Natural killer cell treated with Interleukin-12 subunit alpha and Interleukin-12 subunit beta and Interleukin-15 and Interleukin-18, amount 100 ng/mL, for 72 hours (primary cell): ENCODE measurements around the gene SNX15. TPM values are rescaled to one million over a fixed set of nuclear protein-coding genes. Genes with fewer than 3 reads are reported as not detected.
A peak's percentile ranks its signal among the peaks of the same experiment; 100 is the strongest.
"Not testable (repeated sequence)": the region's sequence is repeated elsewhere in the genome, so short reads cannot be mapped to it uniquely, and the experiment has no call there.

Experiments used
- ATAC-seq, 2 donors: fragments of 150-1000 bp; cut with Tn5 transposase in 1 of 2; sonication (Bioruptor Pico), chemical (Tn5 transposase) in 1 of 2; 2 replicates each; pipeline ENCODE4 v1.10.0; 2021
- DNase-seq: peaks from one replicate; pipeline ENCODE4 v3.0.0; 2022; ENCODE audit warnings: low spot score
- H3K27ac Mint-ChIP-seq, 2 donors: 1 replicate in 1 of 2; 2 replicates in 1 of 2; pipeline ENCODE4 v1.8.0; 2022; ENCODE audit warnings: mixed read lengths in 2 of 2, mild to moderate bottlenecking in 1 of 2, moderate library complexity in 1 of 2
- H3K27me3 Mint-ChIP-seq, 2 donors: 1 replicate in 1 of 2; 2 replicates in 1 of 2; pipeline ENCODE4 v1.8.0; 2022; ENCODE audit warnings: mixed read lengths in 2 of 2
- H3K36me3 Mint-ChIP-seq: one replicate; pipeline ENCODE4 v1.8.0; 2022; ENCODE audit warnings: mixed read lengths
- H3K4me1 Mint-ChIP-seq, 2 donors: 1 replicate in 1 of 2; 2 replicates in 1 of 2; pipeline ENCODE4 v1.8.0; 2022; ENCODE audit warnings: low read depth in 2 of 2, mixed read lengths in 2 of 2, mild to moderate bottlenecking in 1 of 2
- H3K4me3 Mint-ChIP-seq: one replicate; pipeline ENCODE4 v1.8.0; 2022; ENCODE audit warnings: mixed read lengths
- H3K9me3 Mint-ChIP-seq: 2 replicates; pipeline ENCODE4 v1.8.0; 2022; ENCODE audit warnings: mixed read lengths
- total RNA-seq, 2 donors: library from RNA; stranded (reverse); gene quantifications; one replicate each; pipeline ENCODE4 v1.2.3, GENCODE V29; 2022

SNX15 gene
- total RNA-seq, 2 donors from 2014 or later: 14.1 to 28.2 TPM

GRCh38 chr11:65003282-65003681 is 24.0 kb upstream of the SNX15 start:
- no peaks in the 10 kb centered on the region for H3K36me3 Mint-ChIP-seq
- no peak for DNase-seq
- no peaks in the 10 kb centered on the region for H3K9me3 Mint-ChIP-seq
- H3K27me3 Mint-ChIP-seq: no peaks in the 10 kb centered on the region
- no peak overlapping the region for H3K27ac Mint-ChIP-seq
- peaks cover 4 to 7% of the 10 kb centered on the region in 2 donors for H3K4me1 Mint-ChIP-seq
- ATAC-seq: no peak
- H3K4me3 Mint-ChIP-seq: no peak overlapping the region

GRCh38 chr11:65003968-65004367 is 23.3 kb upstream of the SNX15 start:
- not testable (repeated sequence) for H3K9me3 Mint-ChIP-seq, DNase-seq, H3K27ac Mint-ChIP-seq, H3K4me1 Mint-ChIP-seq, H3K27me3 Mint-ChIP-seq, ATAC-seq, H3K4me3 Mint-ChIP-seq, H3K36me3 Mint-ChIP-seq

DNA sequence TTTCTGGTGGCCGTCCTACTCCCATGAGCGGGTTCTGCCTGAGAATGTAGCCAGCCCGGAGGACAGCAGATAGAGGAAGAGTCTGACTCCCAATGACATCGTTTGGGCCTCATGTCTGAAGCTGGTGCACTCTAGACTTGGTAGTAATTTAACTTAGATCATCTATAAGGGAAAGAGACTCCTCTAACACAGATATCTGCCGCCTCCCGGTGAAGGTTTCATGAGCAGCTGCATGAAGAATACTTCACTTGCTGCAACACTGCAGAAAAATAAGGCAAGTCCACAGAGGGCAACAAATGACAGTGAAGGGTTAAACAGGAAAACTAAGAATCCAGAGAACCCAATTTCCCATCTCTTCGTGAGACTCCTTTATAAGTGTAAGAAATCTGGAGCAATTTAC is 19.2 kb upstream of the SNX15 start:
- Mint-ChIP-seq H3K27ac (no peak overlapping the region), H3K36me3 (no peaks in the 10 kb centered on the region), H3K27me3 (no peaks in the 10 kb centered on the region)

DNA sequence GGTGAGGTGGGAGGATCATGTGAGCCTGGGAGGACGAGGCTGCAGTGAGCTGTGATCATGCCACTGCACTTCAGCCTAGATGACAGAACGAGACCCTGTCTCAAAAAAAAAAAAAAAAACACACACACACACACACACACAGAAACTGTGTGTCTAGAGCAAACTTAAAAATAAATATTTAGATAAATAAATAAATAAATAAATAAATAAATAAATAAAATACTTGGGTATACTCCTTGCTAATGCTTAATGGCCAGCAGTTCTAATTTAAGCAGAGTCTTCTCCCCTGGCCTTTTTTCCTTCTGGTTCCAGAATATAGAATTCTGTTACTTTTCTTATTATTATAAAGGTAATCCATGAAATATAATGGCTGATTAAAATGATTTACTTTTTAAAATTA is 18.4 kb upstream of the SNX15 start:
- Mint-ChIP-seq H3K4me1 (peaks cover 7 to 9% of the 10 kb centered on the region in 2 donors), H3K9me3 (no peaks in the 10 kb centered on the region), H3K4me3 (no peak overlapping the region), H3K36me3 (no peaks in the 10 kb centered on the region), H3K27ac (no peak overlapping the region), H3K27me3 (no peaks in the 10 kb centered on the region)
- no peak for DNase-seq
- ATAC-seq: no peak

More for the DNA sequence above, 19.2 kb upstream of the SNX15 start:
- ATAC-seq (no peak), DNase-seq (no peak)
- no peak overlapping the region for H3K4me3 Mint-ChIP-seq
- H3K4me1 Mint-ChIP-seq: peaks cover 3% of the 10 kb centered on the region in 2 donors
- no peaks in the 10 kb centered on the region for H3K9me3 Mint-ChIP-seq

- peak; percentile 92 for DNase-seq
- peak overlapping the region; percentile 84 to 86 for H3K27ac Mint-ChIP-seq
- H3K4me3 Mint-ChIP-seq: peak overlapping the region; percentile 83
- ATAC-seq: peak; percentile 91 to 92
- peaks cover 4% of the 10 kb centered on the region for H3K36me3 Mint-ChIP-seq
- H3K27me3 Mint-ChIP-seq: no peaks in the 10 kb centered on the region
- no peaks in the 10 kb centered on the region for H3K9me3 Mint-ChIP-seq
- peaks cover 22 to 26% of the 10 kb centered on the region in 2 donors for H3K4me1 Mint-ChIP-seq
Measured at GRCh38 chr11:65013130-65013887, 13.9 kb upstream of the SNX15 start.

GRCh38 chr11:65013888-65014725 is 13.1 kb upstream of the SNX15 start, which contains the start of gene ARL2:
ARL2 (plus strand) TSS chr11:65014160; CDS start chr11:65014208, 48 bp downstream.
- ATAC-seq (peak; percentile 87 to 93), DNase-seq (peak; percentile 91)
- Mint-ChIP-seq H3K4me1 (peaks cover 22 to 26% of the 10 kb centered on the region in 2 donors), H3K36me3 (peaks cover 4% of the 10 kb centered on the region), H3K27me3 (no peaks in the 10 kb centered on the region), H3K4me3 (peak within 1 kb of the TSS; percentile 83), H3K9me3 (no peaks in the 10 kb centered on the region), H3K27ac (peak within 1 kb of the TSS; percentile 85 to 86)

- ATAC-seq (no peak), DNase-seq (no peak)
- Mint-ChIP-seq H3K9me3 (no peaks in the 10 kb centered on the region), H3K27ac (peak overlapping the region; percentile 60 to 85), H3K4me3 (peak overlapping the region; percentile 83), H3K27me3 (no peaks in the 10 kb centered on the region), H3K36me3 (peaks cover 4% of the 10 kb centered on the region), H3K4me1 (peaks cover 22 to 26% of the 10 kb centered on the region in 2 donors)
Measured at GRCh38 chr11:65014726-65015227, 12.5 kb upstream of the SNX15 start.

- no peaks in the 10 kb centered on the region for H3K9me3 Mint-ChIP-seq
- ATAC-seq: no peak
- H3K27me3 Mint-ChIP-seq: no peaks in the 10 kb centered on the region
- peaks cover 26 to 28% of the 10 kb centered on the region in 2 donors for H3K4me1 Mint-ChIP-seq
- no peak for DNase-seq
- H3K27ac Mint-ChIP-seq: peak overlapping the region in 1 of 2 donors; percentile 12
- H3K4me3 Mint-ChIP-seq: no peak overlapping the region
- peaks cover 4% of the 10 kb centered on the region for H3K36me3 Mint-ChIP-seq
Measured at GRCh38 chr11:65016705-65017104, 10.5 kb upstream of the SNX15 start.

DNA sequence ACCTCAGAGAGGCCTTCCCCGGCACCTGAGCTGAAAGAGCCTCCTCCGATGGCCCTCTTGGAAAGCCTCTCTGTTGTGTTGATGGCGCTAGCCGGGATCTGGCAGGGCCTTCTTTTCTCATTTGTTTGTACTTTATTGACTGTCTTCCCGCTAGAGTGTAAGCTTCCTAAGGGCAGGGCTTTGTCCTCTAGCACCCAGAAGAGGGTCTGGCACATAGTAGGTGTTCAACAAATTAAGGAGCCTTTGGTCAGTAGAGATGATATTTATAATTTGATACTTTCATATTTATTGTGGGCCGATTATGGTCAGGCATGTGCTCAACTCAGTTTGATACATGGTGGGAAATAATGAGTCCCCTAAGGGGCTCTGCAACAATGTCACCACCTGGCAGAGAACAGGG is 9.3 kb upstream of the SNX15 start:
- Mint-ChIP-seq H3K36me3 (peaks cover 4% of the 10 kb centered on the region), H3K27me3 (no peaks in the 10 kb centered on the region), H3K4me1 (peaks cover 24 to 26% of the 10 kb centered on the region in 2 donors), H3K9me3 (no peaks in the 10 kb centered on the region), H3K4me3 (no peak overlapping the region), H3K27ac (no peak overlapping the region)
- no peak for ATAC-seq
- no peak for DNase-seq

DNA sequence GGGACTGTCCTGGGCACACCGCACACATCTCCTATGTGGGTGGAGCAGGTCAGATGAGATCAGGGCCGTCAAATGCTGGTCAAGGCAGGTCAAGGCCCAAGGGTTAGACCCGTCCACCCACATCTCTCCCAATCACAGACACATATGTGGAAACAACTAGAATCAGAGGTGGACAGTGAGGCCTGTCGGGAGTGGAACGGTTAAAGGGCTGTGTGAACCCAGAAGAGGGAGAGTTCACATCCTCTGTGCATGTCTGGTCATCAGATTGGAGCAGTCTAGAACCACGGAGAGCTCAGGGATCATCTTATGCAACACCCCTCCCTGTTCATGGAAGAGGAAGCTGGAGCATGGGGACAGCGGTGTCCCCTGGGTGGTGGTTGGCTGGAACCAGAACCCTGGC is 7.4 kb upstream of the SNX15 start:
- H3K4me1 Mint-ChIP-seq: peaks cover 17 to 21% of the 10 kb centered on the region in 2 donors
- no peak overlapping the region for H3K4me3 Mint-ChIP-seq
- peaks cover 4% of the 10 kb centered on the region for H3K36me3 Mint-ChIP-seq
- no peaks in the 10 kb centered on the region for H3K9me3 Mint-ChIP-seq
- no peak overlapping the region for H3K27ac Mint-ChIP-seq
- ATAC-seq (no peak), DNase-seq (no peak)
- H3K27me3 Mint-ChIP-seq: no peaks in the 10 kb centered on the region

DNA sequence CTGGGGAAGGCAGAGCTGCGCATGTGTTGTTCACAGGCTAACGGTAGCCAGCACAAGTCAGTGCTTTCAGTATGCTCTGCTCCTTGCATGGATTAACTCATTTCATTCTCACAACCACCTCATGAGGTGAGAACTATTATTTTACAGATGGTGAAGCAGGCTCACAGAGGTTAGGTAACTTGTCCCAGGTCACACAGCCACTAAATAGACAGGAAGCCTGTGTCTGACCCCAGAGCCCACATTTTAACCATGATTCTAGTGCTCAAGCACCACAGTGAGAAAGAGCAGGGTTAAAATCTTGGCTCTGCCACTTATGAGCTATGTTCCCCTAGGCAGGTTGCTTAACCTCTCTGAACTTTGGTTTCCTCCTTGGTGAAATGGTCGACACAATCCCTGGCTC is 6.2 kb upstream of the SNX15 start:
- H3K4me1 Mint-ChIP-seq: peaks cover 10 to 17% of the 10 kb centered on the region in 2 donors
- H3K27ac Mint-ChIP-seq: peak overlapping the region in 1 of 2 donors; percentile 47
- ATAC-seq (peak; percentile 85 to 88), DNase-seq (no peak)
- no peak overlapping the region for H3K4me3 Mint-ChIP-seq
- H3K36me3 Mint-ChIP-seq: peaks cover 4% of the 10 kb centered on the region
- no peaks in the 10 kb centered on the region for H3K9me3 Mint-ChIP-seq
- H3K27me3 Mint-ChIP-seq: no peaks in the 10 kb centered on the region

DNA sequence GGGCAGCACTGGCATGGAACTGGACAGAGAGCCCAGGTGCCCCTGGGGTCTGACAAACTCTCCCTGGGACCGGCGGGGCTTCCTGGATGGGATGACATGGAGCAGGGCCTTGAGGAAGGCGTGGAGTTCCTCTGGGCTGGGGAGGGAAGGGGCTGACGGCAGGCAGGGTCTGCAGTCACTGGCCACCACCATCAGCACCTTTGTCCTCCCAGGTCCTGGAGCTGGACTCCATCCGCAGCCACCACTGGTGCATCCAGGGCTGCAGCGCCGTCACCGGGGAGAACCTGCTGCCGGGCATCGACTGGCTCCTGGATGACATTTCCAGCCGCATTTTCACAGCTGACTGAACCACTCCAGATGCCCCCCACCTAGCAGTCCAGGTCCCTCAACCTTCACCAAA is 5.7 kb upstream of the SNX15 start:
- ATAC-seq: no peak
- H3K27ac Mint-ChIP-seq: peak overlapping the region in 1 of 2 donors; percentile 47
- peaks cover 5 to 15% of the 10 kb centered on the region in 2 donors for H3K4me1 Mint-ChIP-seq
- peaks cover 4% of the 10 kb centered on the region for H3K36me3 Mint-ChIP-seq
- H3K27me3 Mint-ChIP-seq: no peaks in the 10 kb centered on the region
- no peak for DNase-seq
- H3K4me3 Mint-ChIP-seq: no peak overlapping the region
- no peaks in the 10 kb centered on the region for H3K9me3 Mint-ChIP-seq

- not testable (repeated sequence) for H3K27me3 Mint-ChIP-seq, H3K36me3 Mint-ChIP-seq, H3K4me3 Mint-ChIP-seq, ATAC-seq, H3K9me3 Mint-ChIP-seq, H3K27ac Mint-ChIP-seq, DNase-seq
- peaks cover 16 to 21% of the 10 kb centered on the region in 2 donors for H3K4me1 Mint-ChIP-seq
Measured at GRCh38 chr11:65023502-65023901, 3.7 kb upstream of the SNX15 start.

DNA sequence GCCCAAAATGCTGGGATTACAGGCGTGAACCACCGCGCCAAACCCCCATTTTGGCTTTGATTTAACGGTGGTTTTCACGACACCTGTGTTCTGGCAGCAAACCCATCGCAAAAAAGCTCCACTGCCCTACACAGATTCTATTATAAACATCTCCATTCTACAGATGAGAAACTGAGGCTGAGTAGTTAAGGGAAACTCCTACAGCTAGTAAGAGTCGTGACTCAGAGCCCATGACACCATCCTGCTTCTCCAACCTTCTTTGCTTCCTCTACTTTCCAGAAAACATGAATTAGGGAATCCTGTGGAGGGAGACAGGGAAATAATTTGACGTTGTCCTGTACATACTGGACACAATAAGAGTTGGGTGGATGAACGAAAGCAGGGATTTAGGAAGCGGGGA is 429 bp upstream of the SNX15 start:
- no peak for ATAC-seq

More for the DNA sequence above, 429 bp upstream of the SNX15 start:
- H3K4me3 Mint-ChIP-seq: peak overlapping the region; percentile 87
- H3K27ac Mint-ChIP-seq: peak overlapping the region; percentile 72 to 81
- H3K4me1 Mint-ChIP-seq: peaks cover 17 to 18% of the 10 kb centered on the region in 2 donors
- no peak for DNase-seq
- no peaks in the 10 kb centered on the region for H3K27me3 Mint-ChIP-seq
- H3K36me3 Mint-ChIP-seq: no peaks in the 10 kb centered on the region
- H3K9me3 Mint-ChIP-seq: no peaks in the 10 kb centered on the region
